ENCODE measurements around the gene DDR2.

- TF ChIP-seq CTCF (IDR thresholded peaks at IDR 0.05; ENCODE audit: low read length) (no peak), EZH2phosphoT487 (IDR thresholded peaks at IDR 0.05; ENCODE audit: low read length) (no peak), EZH2 (optimal IDR thresholded peaks at IDR 0.05; ENCODE audit: low read depth, low read length) (no peak)
Measured at GRCh38 chr1:162612606-162613400, 19.5 kb upstream of the DDR2 start.
